HepG2 (cell line): ENCODE measurements around the gene HSF2BP. TPM values are rescaled to one million over a fixed set of nuclear protein-coding genes. Genes with fewer than 3 reads are reported as not detected.
A peak's percentile ranks its signal among the peaks of the same experiment; 100 is the strongest.

Experiments
- ATAC-seq: fragments of 200-7000 bp; cut with Tn5 transposase; 3 replicates; pipeline ENCODE4 v1.9.1; 2020; ENCODE audit warnings: mild to moderate bottlenecking, moderate library complexity
- Bru-seq: library from RNA; stranded (reverse); fragments of 400-500 nt; gene quantifications from one replicate; lab custom pipeline; 2021; lab: Mats Ljungman, UMichigan
- BruChase-seq, 2 experiments: library from RNA; stranded (reverse); fragments of 400-500 nt; gene quantifications; one replicate each; lab custom pipeline; 2021; lab: Mats Ljungman, UMichigan
- BruUV-seq: library from RNA; stranded (reverse); fragments of 400-500 nt; replicated peaks from 2 replicates; lab custom pipeline; 2021; lab: Mats Ljungman, UMichigan
- CTCF ChIA-PET: fragments of 300-600 bp; formaldehyde crosslinking; extraction: SDS; loops from one replicate; lab custom pipeline; 2021; ENCODE audit warnings: low total read pairs, inconsistent platforms, low intra/inter-chr PET ratio; lab: Yijun Ruan, JAX
- POLR2A ChIA-PET: fragments of 350-600 bp; sonication (Branson Sonifier 250); formaldehyde crosslinking; loops from one replicate; lab custom pipeline; 2020; ENCODE audit warnings: antibody characterized with exemption, inconsistent platforms; lab: Yijun Ruan, JAX
- DNase-seq: peaks from one replicate; pipeline ENCODE4 v3.0.0-alpha.2; 2015; ENCODE audit warnings: low spot score
- FAIRE-seq: peaks from 3 replicates; lab custom pipeline; 2011; peaks lifted over from hg19 to GRCh38; lab: Jason Lieb, UNC
- H2AFZ ChIP-seq: one replicate; pipeline ENCODE4 v1.6.1; 2011; ENCODE audit warnings: low read length, inconsistent platforms
- H3K27ac ChIP-seq: fragments of 300-600 bp; 3 replicates; pipeline ENCODE4 v1.8.0; 2011; ENCODE audit warnings: mixed run types, mild to moderate bottlenecking, mixed read lengths, low read length, inconsistent platforms; ENCODE audit not compliant: insufficient read depth; ENCODE audit errors: extremely low read length
- H3K27me3 ChIP-seq, 2 experiments: fragments of 200-600 bp in 1 of 2; 2 replicates in 1 of 2; 3 replicates in 1 of 2; pipeline versions ENCODE4 v1.6.0 to v1.8.0; 2011; ENCODE audit warnings: low read length in 2 of 2, mild to moderate bottlenecking in 2 of 2, moderate library complexity in 2 of 2, inconsistent platforms in 1 of 2; ENCODE audit not compliant: insufficient read depth in 2 of 2, control insufficient read depth in 1 of 2
- H3K36me3 ChIP-seq, 2 experiments: fragments of 200-600 bp in 1 of 2; replicated peaks in 1 of 2; 2 replicates in 1 of 2; 3 replicates in 1 of 2; pipeline versions ENCODE4 v1.5.1 to v1.8.0; 2011; ENCODE audit warnings: low read length in 2 of 2, inconsistent platforms in 1 of 2; ENCODE audit not compliant: insufficient read depth in 2 of 2, control insufficient read depth in 1 of 2
- H3K4me1 ChIP-seq: 2 replicates; pipeline ENCODE4 v1.5.1; 2012; ENCODE audit warnings: low read length, inconsistent platforms; ENCODE audit not compliant: insufficient read depth
- H3K4me2 ChIP-seq: 2 replicates; pipeline ENCODE4 v1.6.0; 2011; ENCODE audit warnings: low read depth, low read length, inconsistent platforms
- H3K4me3 ChIP-seq, 3 experiments: fragments of 200-600 bp in 1 of 3; sonication (generic), shearing (Covaris generic) in 1 of 3; replicated peaks in 1 of 3; 2 replicates each; pipeline ENCODE4 v1.5.1; 2011 to 2016; ENCODE audit warnings: low read length in 3 of 3, inconsistent platforms in 2 of 3, low read depth in 2 of 3, mild to moderate bottlenecking in 2 of 3, control low read depth in 1 of 3, mixed read lengths in 1 of 3; ENCODE audit not compliant: insufficient read depth in 1 of 3
- H3K79me2 ChIP-seq: one replicate; pipeline ENCODE4 v1.6.1; 2011; ENCODE audit warnings: low read length, inconsistent platforms; ENCODE audit not compliant: insufficient read depth
- H3K9ac ChIP-seq: 2 replicates; pipeline ENCODE4 v1.6.0; 2011; ENCODE audit warnings: mild to moderate bottlenecking, low read depth, low read length, inconsistent platforms; ENCODE audit not compliant: insufficient read depth
- H3K9me3 ChIP-seq: 2 replicates; pipeline ENCODE4 v1.5.1; 2012; ENCODE audit warnings: mild to moderate bottlenecking, low read length
- H4K20me1 ChIP-seq: 2 replicates; pipeline ENCODE4 v1.6.0; 2011; ENCODE audit warnings: inconsistent platforms, mild to moderate bottlenecking, low read length, moderate library complexity; ENCODE audit not compliant: insufficient read depth
- ARNT2 ChIP-seq: sonication (generic); formaldehyde crosslinking; IDR thresholded peaks from 2 replicates; pipeline ENCODE4 v1.8.0; 2022; ENCODE audit warnings: mild to moderate bottlenecking, low read depth, missing genetic modification reagents, moderate library complexity
- IRF2 ChIP-seq: IDR thresholded peaks from 2 replicates; pipeline ENCODE4 v1.6.1; 2018; ENCODE audit warnings: missing genetic modification reagents, missing compliant biosample characterization
- JUND ChIP-seq: sonication (generic); formaldehyde crosslinking; IDR thresholded peaks from 2 replicates; pipeline ENCODE4 v1.8.0; 2022; ENCODE audit warnings: mild to moderate bottlenecking, missing genetic modification reagents
- MBD4 ChIP-seq: IDR thresholded peaks from 2 replicates; pipeline ENCODE4 v1.6.1; 2012; ENCODE audit warnings: low read length, inconsistent platforms, borderline replicate concordance
- NPAS2 ChIP-seq: sonication (generic); formaldehyde crosslinking; IDR thresholded peaks from 2 replicates; pipeline ENCODE4 v1.8.0; 2022; ENCODE audit warnings: mild to moderate bottlenecking, missing genetic modification reagents, borderline replicate concordance
- RARA ChIP-seq: IDR thresholded peaks from 2 replicates; pipeline ENCODE4 v1.6.1; 2016; ENCODE audit warnings: missing genetic modification reagents, missing compliant biosample characterization
- ZFP82 ChIP-seq: sonication (generic); formaldehyde crosslinking; IDR thresholded peaks from 2 replicates; pipeline ENCODE4 v1.5.1; 2020; ENCODE audit warnings: mild to moderate bottlenecking, missing genetic modification reagents, borderline replicate concordance
- ZNF546 ChIP-seq: sonication (generic); formaldehyde crosslinking; conservative IDR thresholded peaks from 2 replicates; pipeline ENCODE4 v1.8.1; 2023; ENCODE audit warnings: mild to moderate bottlenecking, missing genetic modification reagents
- WGBS: methylation state at CpG from one replicate; pipeline ENCODE4 v1.1.6; 2017; ENCODE audit warnings: low lambda C conversion rate; 5-methylcytosine and 5-hydroxymethylcytosine counted together
- in situ Hi-C: cut with HindIII; loops from 2 replicates; pipeline ENCODE4 v1.10.0; 2017; ENCODE audit warnings: low pct_unique_long_range_greater_than_20kb; ENCODE audit not compliant: extremely low pct_ligation_motif_present
- intact Hi-C: fragments of 100-400 bp; cut with micrococcal nuclease; formaldehyde crosslinking; loops from one replicate; pipeline ENCODE4 v1.10.0; 2022; ENCODE audit not compliant: unreplicated experiment
- long read RNA-seq, 2 experiments: library from RNA in 1 of 2; library from polyadenylated mRNA in 1 of 2; stranded (forward) in 1 of 2; unstranded in 1 of 2; transcript quantifications; one replicate each; pipeline ENCODE4 v2.0.0, GENCODE V29; 2019 to 2022
- polyA minus RNA-seq, 3 experiments: library from RNA; depleted of rRNA, polyadenylated mRNA; stranded (reverse); fragments of >200 nt; gene quantifications; 2 replicates each; pipeline ENCODE4 v1.2.3, GENCODE V29; 2011; ENCODE audit warnings: low replicate concordance in 1 of 3
- polyA plus RNA-seq, 8 experiments: library from polyadenylated mRNA; depleted of rRNA in 3 of 8; stranded (reverse) in 7 of 8; unstranded in 1 of 8; fragments of >200 nt; fragmentation: Illumina TruSeq in 4 of 8; extraction: Trizol in 4 of 8; gene quantifications; 2 replicates each; pipeline versions ENCODE4 v1.2.1 to v1.2.3, GENCODE V29; 2011 to 2016; ENCODE audit warnings: low read depth in 4 of 8, missing spikeins in 1 of 8, mixed read lengths in 1 of 8; ENCODE audit not compliant: insufficient read depth in 1 of 8
- total RNA-seq, 5 experiments: library from RNA; depleted of rRNA; stranded (reverse); fragments of >200 nt; fragmentation: Illumina TruSeq; extraction: Trizol; gene quantifications; 2 replicates each; pipeline ENCODE4 v1.2.3, GENCODE V29; 2016; ENCODE audit warnings: low read depth in 1 of 5
- TF ChIP-seq, protein P1 (sequence below): sonication (generic); formaldehyde crosslinking; IDR thresholded peaks from 2 replicates; pipeline ENCODE4 v1.5.0; 2020; ENCODE audit warnings: missing genetic modification reagents
- TF ChIP-seq, protein P2 (sequence below): sonication (generic); formaldehyde crosslinking; IDR thresholded peaks from 2 replicates; pipeline ENCODE4 v1.4.0; 2020; ENCODE audit warnings: low read depth, mild to moderate bottlenecking, missing genetic modification reagents
- TF ChIP-seq, protein P3 (sequence below): sonication (generic); formaldehyde crosslinking; IDR thresholded peaks from 2 replicates; pipeline ENCODE4 v1.4.0; 2020; ENCODE audit warnings: missing genetic modification reagents, borderline replicate concordance

Gene HSF2BP
- total RNA-seq (2016; rRNA removed; fragmentation: Illumina TruSeq; extraction: Trizol): 1.6 and 2.2 TPM in 2 replicates
- 2.9 and 3.0 TPM in 2 replicates for total RNA-seq (2016; cell fraction: cytosol; rRNA removed; fragmentation: Illumina TruSeq; extraction: Trizol; ENCODE audit: low read depth)
- 1.8 and 2.1 TPM in 2 replicates for total RNA-seq (2016; cell fraction: insoluble cytoplasmic fraction; rRNA removed; fragmentation: Illumina TruSeq; extraction: Trizol)
- 1.7 and 2.1 TPM in 2 replicates for total RNA-seq (2016; cell fraction: membrane; rRNA removed; fragmentation: Illumina TruSeq; extraction: Trizol)
- 1.6 and 2.4 TPM in 2 replicates for total RNA-seq (2016; cell fraction: nucleus; rRNA removed; fragmentation: Illumina TruSeq; extraction: Trizol)
- 0.63 and 0.67 TPM in 2 replicates for polyA plus RNA-seq (2011; rRNA removed)
- polyA plus RNA-seq (2011; cell fraction: cytosol; rRNA removed): 0.68 and 0.87 TPM in 2 replicates
- polyA plus RNA-seq (2011; cell fraction: nucleus; rRNA removed): 0.98 and 1.1 TPM in 2 replicates
- polyA plus RNA-seq (2012): 0.92 and 0.95 TPM in 2 replicates
- 0.49 and 0.50 TPM in 2 replicates for polyA plus RNA-seq (2016; cell fraction: cytosol; fragmentation: Illumina TruSeq; extraction: Trizol; ENCODE audit: low read depth)
- 1.4 and 1.6 TPM in 2 replicates for polyA plus RNA-seq (2016; cell fraction: insoluble cytoplasmic fraction; fragmentation: Illumina TruSeq; extraction: Trizol; ENCODE audit: low read depth)
- polyA plus RNA-seq (2016; cell fraction: membrane; fragmentation: Illumina TruSeq; extraction: Trizol; ENCODE audit: low read depth): 0.49 and 0.94 TPM in 2 replicates
- 0.75 and 1.5 TPM in 2 replicates for polyA plus RNA-seq (2016; cell fraction: nucleus; fragmentation: Illumina TruSeq; extraction: Trizol; ENCODE audit: insufficient read depth, low read depth)
- polyA minus RNA-seq (2011; rRNA and poly(A)+ RNA removed; ENCODE audit: low replicate concordance): 0.48 and 3.0 TPM in 2 replicates
- polyA minus RNA-seq (2011; cell fraction: cytosol; rRNA and poly(A)+ RNA removed): 0.69 TPM in 1 of 2 replicates, not detected in the other
- 3.1 and 4.4 TPM in 2 replicates for polyA minus RNA-seq (2011; cell fraction: nucleus; rRNA and poly(A)+ RNA removed)
- percentile 36 among the genes with signal in this experiment for Bru-seq, nascent RNA
- percentile 29 among the genes with signal in this experiment for BruChase-seq, experiment 1, labeled RNA remaining after a 6-hour chase
- percentile 35 among the genes with signal in this experiment for BruChase-seq, experiment 2, labeled RNA remaining after a 2-hour chase
- long read RNA-seq, experiment 1, partial matches to known transcripts: 2 of 2 reads
- long read RNA-seq, experiment 1, other reads (novel, unspliced or antisense): 0 of 2 reads
- long read RNA-seq, experiment 2, partial matches to known transcripts: 2 of 7 reads
- long read RNA-seq, experiment 2, other reads (novel, unspliced or antisense): 3 of 7 reads

DNA sequence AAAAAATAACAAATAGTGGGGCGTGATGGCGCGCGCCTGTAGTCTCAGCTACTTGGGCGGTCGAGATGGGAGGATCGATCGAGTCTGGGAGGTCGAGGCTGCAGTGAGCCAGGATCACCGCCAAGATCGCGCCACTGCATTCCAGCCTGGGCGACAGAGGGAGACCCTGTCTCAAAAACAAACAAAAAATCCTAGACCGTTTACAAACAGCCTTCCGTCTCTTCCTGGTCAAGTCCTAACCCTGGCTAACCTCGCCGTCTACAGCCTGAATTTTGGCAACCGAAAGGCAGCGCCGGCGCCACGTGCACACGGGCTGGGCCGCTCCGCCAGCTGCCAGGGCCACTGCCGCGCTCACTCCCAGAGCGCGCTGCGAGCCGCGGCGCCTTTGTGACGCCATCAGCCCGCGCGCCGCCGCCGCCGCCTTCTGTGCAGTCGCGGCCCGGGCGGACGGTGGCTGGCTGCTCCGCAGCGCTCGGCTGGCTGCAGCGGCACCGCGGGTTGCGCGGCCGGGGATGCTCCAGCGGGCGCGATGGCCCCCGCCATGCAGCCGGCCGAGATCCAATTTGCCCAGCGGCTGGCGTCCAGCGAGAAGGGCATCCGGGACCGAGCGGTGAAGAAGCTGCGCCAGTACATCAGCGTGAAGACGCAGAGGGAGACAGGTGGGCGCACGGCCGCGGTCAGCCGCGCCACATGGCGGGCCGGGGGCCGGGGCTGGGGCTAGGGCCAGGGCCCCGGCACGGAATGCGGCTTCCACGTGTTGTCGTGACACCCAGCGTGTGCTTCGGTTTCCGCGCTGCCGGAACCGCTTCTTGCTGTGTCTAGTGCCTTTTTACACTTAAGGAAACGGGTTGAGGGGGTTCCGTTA is at the start of gene HSF2BP, which contains the start of gene RRP1B:
Gene HSF2BP, minus strand, starts transcription at position 353 of the 865 bp plus-strand sequence. CDS start 1,392 bp downstream, outside the sequence.
Gene RRP1B, plus strand, starts transcription at position 425 of the 865 bp plus-strand sequence. Its CDS starts 105 bp downstream, at position 530.
- DNase-seq (peak; percentile 65), ATAC-seq (peak; percentile 94), FAIRE-seq (no peak)
- CTCF ChIA-PET: no interaction called here
- Histone ChIP-seq H3K79me2 (peaks cover 39% of the 10 kb centered on the region), H3K4me3 (peak within 1 kb of the TSS; percentile 84 to 95 (median 92)), H3K27ac (peak within 1 kb of the TSS; percentile 75), H3K4me1 (peaks cover 32% of the 10 kb centered on the region), H3K27me3 (no peaks in the 10 kb centered on the region), H3K36me3 (peaks cover 6 to 29% of the 10 kb centered on the region in 2 experiments; a peak in 4 of 5 replicates), H3K4me2 (peak within 1 kb of the TSS; percentile 85), H4K20me1 (no peaks in the 10 kb centered on the region), H3K9ac (peak within 1 kb of the TSS; percentile 90), H2AFZ (no peak within 1 kb of the TSS), H3K9me3 (no peaks in the 10 kb centered on the region)
- WGBS: 76% methylated on average over 7 of the region's 92 CpGs
- intact Hi-C loops: no loop called here
- POLR2A ChIA-PET: interaction anchor here (0.9 to 1.5 kb wide), 4 partner anchors 9 to 130 kb away, joined by 3 to 11 read pairs (median 3); no protein-coding TSS in a partner anchor
- in situ Hi-C loops: no loop called here
- BruUV-seq: no TSS peak
- TF ChIP-seq MBD4 (no peak), ARNT2 (peak; percentile 98), ZFP82 (CRISPR knock-in tag) (peak; percentile 94; the same call in 1 of the 2 replicates), NPAS2 (CRISPR knock-in tag) (no peak), RARA (CRISPR knock-in tag) (peak; percentile 62), IRF2 (CRISPR knock-in tag) (peak; percentile 73; the same call in 1 of the 2 replicates), ZNF546 (CRISPR knock-in tag) (peak; percentile 93; the same call in 1 of the 2 replicates), JUND (no peak)
- TF ChIP-seq, protein P1, sequence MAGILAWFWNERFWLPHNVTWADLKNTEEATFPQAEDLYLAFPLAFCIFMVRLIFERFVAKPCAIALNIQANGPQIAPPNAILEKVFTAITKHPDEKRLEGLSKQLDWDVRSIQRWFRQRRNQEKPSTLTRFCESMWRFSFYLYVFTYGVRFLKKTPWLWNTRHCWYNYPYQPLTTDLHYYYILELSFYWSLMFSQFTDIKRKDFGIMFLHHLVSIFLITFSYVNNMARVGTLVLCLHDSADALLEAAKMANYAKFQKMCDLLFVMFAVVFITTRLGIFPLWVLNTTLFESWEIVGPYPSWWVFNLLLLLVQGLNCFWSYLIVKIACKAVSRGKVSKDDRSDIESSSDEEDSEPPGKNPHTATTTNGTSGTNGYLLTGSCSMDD (CRISPR knock-in tag): peak; percentile 94; the same call in 1 of the 2 replicates
- TF ChIP-seq, protein P2, sequence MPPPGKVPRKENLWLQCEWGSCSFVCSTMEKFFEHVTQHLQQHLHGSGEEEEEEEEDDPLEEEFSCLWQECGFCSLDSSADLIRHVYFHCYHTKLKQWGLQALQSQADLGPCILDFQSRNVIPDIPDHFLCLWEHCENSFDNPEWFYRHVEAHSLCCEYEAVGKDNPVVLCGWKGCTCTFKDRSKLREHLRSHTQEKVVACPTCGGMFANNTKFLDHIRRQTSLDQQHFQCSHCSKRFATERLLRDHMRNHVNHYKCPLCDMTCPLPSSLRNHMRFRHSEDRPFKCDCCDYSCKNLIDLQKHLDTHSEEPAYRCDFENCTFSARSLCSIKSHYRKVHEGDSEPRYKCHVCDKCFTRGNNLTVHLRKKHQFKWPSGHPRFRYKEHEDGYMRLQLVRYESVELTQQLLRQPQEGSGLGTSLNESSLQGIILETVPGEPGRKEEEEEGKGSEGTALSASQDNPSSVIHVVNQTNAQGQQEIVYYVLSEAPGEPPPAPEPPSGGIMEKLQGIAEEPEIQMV (CRISPR knock-in tag): peak; percentile 85
- TF ChIP-seq, protein P3, sequence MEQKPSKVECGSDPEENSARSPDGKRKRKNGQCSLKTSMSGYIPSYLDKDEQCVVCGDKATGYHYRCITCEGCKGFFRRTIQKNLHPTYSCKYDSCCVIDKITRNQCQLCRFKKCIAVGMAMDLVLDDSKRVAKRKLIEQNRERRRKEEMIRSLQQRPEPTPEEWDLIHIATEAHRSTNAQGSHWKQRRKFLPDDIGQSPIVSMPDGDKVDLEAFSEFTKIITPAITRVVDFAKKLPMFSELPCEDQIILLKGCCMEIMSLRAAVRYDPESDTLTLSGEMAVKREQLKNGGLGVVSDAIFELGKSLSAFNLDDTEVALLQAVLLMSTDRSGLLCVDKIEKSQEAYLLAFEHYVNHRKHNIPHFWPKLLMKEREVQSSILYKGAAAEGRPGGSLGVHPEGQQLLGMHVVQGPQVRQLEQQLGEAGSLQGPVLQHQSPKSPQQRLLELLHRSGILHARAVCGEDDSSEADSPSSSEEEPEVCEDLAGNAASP (CRISPR knock-in tag): peak; percentile 52; the same call in 1 of the 2 replicates
